ENCODE measurements around the gene PRPF39. TPM values are rescaled to one million over a fixed set of nuclear protein-coding genes. Genes with fewer than 3 reads are reported as not detected.

PRPF39 gene
- polyA plus RNA-seq, 1 of the 3 experiments (the other 2 are of a cell fraction), result 14.6 TPM

GRCh38 chr14:45125754-45126153, 41.8 kb downstream of the PRPF39 start:
- Histone ChIP-seq H3K9me2 (no peaks in the 10 kb centered on the region), H3K27me3 (ENCODE audit: insufficient read depth) (no peaks in the 10 kb centered on the region), H3K27ac (ENCODE audit: low read depth in 2 of 2, low read length in 1 of 2) (no peak overlapping the region), H3K36me3 (replicated peaks in 1 of 2; ENCODE audit: control insufficient read depth in 1 of 2, insufficient read depth in 2 of 2, low read length in 1 of 2) (peaks cover 10 to 15% of the 10 kb centered on the region in 2 experiments), H3K4me3 (ENCODE audit: low read depth in 2 of 2, low read length in 1 of 2) (no peak overlapping the region), H3K9me3 (no peaks in the 10 kb centered on the region), H3K9ac (no peak overlapping the region), H3K4me2 (no peak overlapping the region), H3K4me1 (ENCODE audit: control insufficient read depth in 1 of 2, insufficient read depth in 2 of 2, low read depth in 1 of 2, low read length in 1 of 2) (no peaks in the 10 kb centered on the region), H4K20me1 (ENCODE audit: insufficient read depth) (no peaks in the 10 kb centered on the region), H3F3A (replicated peaks; ENCODE audit: insufficient read depth) (no peaks in the 10 kb centered on the region), H2AFZ (ENCODE audit: low read depth) (no peak overlapping the region), H3K79me2 (ENCODE audit: insufficient read depth) (peaks cover 14% of the 10 kb centered on the region; the same call in 1 of the 2 replicates)
- POLR2A ChIA-PET, result no interaction called here
- no peak for DNase-seq
- CTCF ChIA-PET, result no interaction called here
- no peak for TF ChIP-seq RAD21 (IDR thresholded peaks at IDR 0.05; ENCODE audit: low read length)
- no peak for TF ChIP-seq GATA2 (CRISPR knock-in tag; IDR thresholded peaks at IDR 0.05)
- TF ChIP-seq, protein P1, sequence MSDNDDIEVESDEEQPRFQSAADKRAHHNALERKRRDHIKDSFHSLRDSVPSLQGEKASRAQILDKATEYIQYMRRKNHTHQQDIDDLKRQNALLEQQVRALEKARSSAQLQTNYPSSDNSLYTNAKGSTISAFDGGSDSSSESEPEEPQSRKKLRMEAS (IDR thresholded peaks at IDR 0.05; ENCODE audit: low read depth), result no peak
- TF ChIP-seq RXRA (IDR thresholded peaks at IDR 0.05; ENCODE audit: borderline replicate concordance, low read depth), result no peak
- TF ChIP-seq RFX5 (IDR thresholded peaks at IDR 0.05; ENCODE audit: low read length), result no peak
- TF ChIP-seq CHD2 (IDR thresholded peaks at IDR 0.05; ENCODE audit: low read length, partially characterized antibody), result no peak
- TF ChIP-seq EP300 (IDR thresholded peaks at IDR 0.05; ENCODE audit: borderline replicate concordance in 1 of 2, low read depth in 1 of 2, low read length in 1 of 2), result no peak
- TF ChIP-seq TAF1 (IDR thresholded peaks at IDR 0.05; ENCODE audit: borderline replicate concordance, low read depth, low read length), result no peak
- TF ChIP-seq FOXM1 (IDR thresholded peaks at IDR 0.05; ENCODE audit: low read depth), result no peak
- no peak for TF ChIP-seq MEF2A (IDR thresholded peaks at IDR 0.05; ENCODE audit: borderline replicate concordance, low read depth)
- TF ChIP-seq USF2 (IDR thresholded peaks at IDR 0.05; ENCODE audit: borderline replicate concordance, low read depth, low read length), result no peak
- no peak for TF ChIP-seq TEAD4 (IDR thresholded peaks at IDR 0.05; ENCODE audit: borderline replicate concordance, insufficient read depth)
- no peak for TF ChIP-seq RCOR1 (IDR thresholded peaks at IDR 0.05; ENCODE audit: low read length)
- TF ChIP-seq SMC3 (IDR thresholded peaks at IDR 0.05; ENCODE audit: low read depth, low read length), result no peak
- no peak for TF ChIP-seq NFIC (IDR thresholded peaks at IDR 0.05; ENCODE audit: borderline replicate concordance)
- TF ChIP-seq EZH2phosphoT487 (IDR thresholded peaks at IDR 0.05; ENCODE audit: borderline replicate concordance, low read depth), result no peak
- TF ChIP-seq MXI1 (IDR thresholded peaks at IDR 0.05; ENCODE audit: low read depth, low read length), result no peak
- WGBS (ENCODE audit: low lambda C conversion rate), result no CpG with 5 or more reads among the region's 2 CpGs

GRCh38 chr14:45128963-45129629, 45.2 kb downstream of the PRPF39 start:
- H3K27ac ChIP-seq (ENCODE audit: low read depth in 2 of 2, low read length in 1 of 2), result no peak overlapping the region
- no peaks in the 10 kb centered on the region for H3K9me2 ChIP-seq
- no peak overlapping the region for H3K4me2 ChIP-seq
- POLR2A ChIA-PET, result no interaction called here
- H3K36me3 ChIP-seq (replicated peaks in 1 of 2; ENCODE audit: control insufficient read depth in 1 of 2, insufficient read depth in 2 of 2, low read length in 1 of 2), result peaks cover 6 to 12% of the 10 kb centered on the region in 2 experiments
- H3F3A ChIP-seq (replicated peaks; ENCODE audit: insufficient read depth), result no peaks in the 10 kb centered on the region
- peaks cover 42% of the 10 kb centered on the region for H3K79me2 ChIP-seq (ENCODE audit: insufficient read depth)
- no peaks in the 10 kb centered on the region; a peak in 2 of 4 replicates for H3K4me1 ChIP-seq (ENCODE audit: control insufficient read depth in 1 of 2, insufficient read depth in 2 of 2, low read depth in 1 of 2, low read length in 1 of 2)
- H3K9ac ChIP-seq, result no peak overlapping the region
- 82% methylated on average over 1 of the region's 1 CpG for WGBS (ENCODE audit: low lambda C conversion rate)
- no peaks in the 10 kb centered on the region for H4K20me1 ChIP-seq (ENCODE audit: insufficient read depth)
- H3K9me3 ChIP-seq, result no peaks in the 10 kb centered on the region
- CTCF ChIA-PET, result no interaction called here
- H3K4me3 ChIP-seq (ENCODE audit: low read depth in 2 of 2, low read length in 1 of 2), result no peak overlapping the region
- H3K27me3 ChIP-seq (ENCODE audit: insufficient read depth), result no peaks in the 10 kb centered on the region
- no peak for TF ChIP-seq GABPA (IDR thresholded peaks at IDR 0.05; ENCODE audit: low read depth)
- TF ChIP-seq, protein P2, sequence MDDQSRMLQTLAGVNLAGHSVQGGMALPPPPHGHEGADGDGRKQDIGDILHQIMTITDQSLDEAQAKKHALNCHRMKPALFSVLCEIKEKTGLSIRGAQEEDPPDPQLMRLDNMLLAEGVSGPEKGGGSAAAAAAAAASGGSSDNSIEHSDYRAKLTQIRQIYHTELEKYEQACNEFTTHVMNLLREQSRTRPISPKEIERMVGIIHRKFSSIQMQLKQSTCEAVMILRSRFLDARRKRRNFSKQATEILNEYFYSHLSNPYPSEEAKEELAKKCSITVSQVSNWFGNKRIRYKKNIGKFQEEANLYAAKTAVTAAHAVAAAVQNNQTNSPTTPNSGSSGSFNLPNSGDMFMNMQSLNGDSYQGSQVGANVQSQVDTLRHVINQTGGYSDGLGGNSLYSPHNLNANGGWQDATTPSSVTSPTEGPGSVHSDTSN (IDR thresholded peaks at IDR 0.05), result no peak
- TF ChIP-seq ELF1 (IDR thresholded peaks at IDR 0.05), result no peak
- no peak for TF ChIP-seq RXRA (IDR thresholded peaks at IDR 0.05; ENCODE audit: borderline replicate concordance, low read depth)
- TF ChIP-seq GATA2 (CRISPR knock-in tag; IDR thresholded peaks at IDR 0.05), result no peak
- TF ChIP-seq, protein P1 (IDR thresholded peaks at IDR 0.05; ENCODE audit: low read depth), result no peak
- no peak for TF ChIP-seq POLR2AphosphoS5 (IDR thresholded peaks at IDR 0.05; ENCODE audit: low read depth, low read length)
- TF ChIP-seq TCF12 (IDR thresholded peaks at IDR 0.05), result no peak
- no peak for TF ChIP-seq FOXJ3 (CRISPR knock-in tag; IDR thresholded peaks at IDR 0.05)
- no peak for TF ChIP-seq USF2 (IDR thresholded peaks at IDR 0.05; ENCODE audit: borderline replicate concordance, low read depth, low read length)
- no peak for TF ChIP-seq JUND (IDR thresholded peaks at IDR 0.05)
- no peak for TF ChIP-seq RFX5 (IDR thresholded peaks at IDR 0.05; ENCODE audit: low read length)
- TF ChIP-seq YY1 (IDR thresholded peaks at IDR 0.05; ENCODE audit: low read depth), result no peak
- no peak for TF ChIP-seq CHD2 (IDR thresholded peaks at IDR 0.05; ENCODE audit: low read length, partially characterized antibody)
- no peak for TF ChIP-seq TAF1 (IDR thresholded peaks at IDR 0.05; ENCODE audit: borderline replicate concordance, low read depth, low read length)
- no peak for DNase-seq
- no peak overlapping the region for H2AFZ ChIP-seq (ENCODE audit: low read depth)
